K562 (cell line): ENCODE results near the gene RALGPS1. TPM values are rescaled to one million over a fixed set of nuclear protein-coding genes. Genes with fewer than 3 reads are reported as not detected.
A peak's percentile ranks its signal among the peaks of the same experiment; 100 is the strongest.

Source experiments
- ARID2 ChIP-seq: fragments of 450-650 bp; IDR thresholded peaks from 2 replicates; pipeline ENCODE4 v1.6.1; 2017; ENCODE audit warnings: antibody characterized with exemption, mild to moderate bottlenecking
- CBX3 ChIP-seq, 2 experiments: IDR thresholded peaks; 1 replicate in 1 of 2; 2 replicates in 1 of 2; pipeline ENCODE4 v1.6.1; 2012; ENCODE audit warnings: inconsistent platforms in 2 of 2, low read length in 2 of 2, borderline replicate concordance in 1 of 2, control low read depth in 1 of 2
- FOXK2 ChIP-seq, 2 experiments: fragments of 450-650 bp; IDR thresholded peaks in 1 of 2; conservative IDR thresholded peaks in 1 of 2; 2 replicates each; pipeline ENCODE4 v1.6.1; 2016; ENCODE audit warnings: low read depth in 2 of 2, mild to moderate bottlenecking in 1 of 2
- MAX ChIP-seq: sonication (generic); formaldehyde crosslinking; IDR thresholded peaks from 2 replicates; pipeline ENCODE4 v1.9.0; 2022; ENCODE audit warnings: mild to moderate bottlenecking, missing genetic modification reagents
- MTA2 ChIP-seq: fragments of 450-650 bp; IDR thresholded peaks from 2 replicates; pipeline ENCODE4 v1.6.1; 2016; ENCODE audit warnings: low read depth
- REST ChIP-seq, 2 experiments: fragments of 450-650 bp; formaldehyde crosslinking in 1 of 2; IDR thresholded peaks; 2 replicates each; pipeline versions ENCODE4 v1.4.0 to v1.6.1; 2014 to 2020; ENCODE audit warnings: mild to moderate bottlenecking in 2 of 2, borderline replicate concordance in 1 of 2, low read depth in 1 of 2
- SAP30 ChIP-seq: fragments of 200-600 bp; sonication (generic); IDR thresholded peaks from 2 replicates; pipeline ENCODE4 v1.6.1; 2012; ENCODE audit warnings: borderline replicate concordance, low read depth, mild to moderate bottlenecking, moderate library complexity, low read length, control low read depth, inconsistent platforms; ENCODE audit not compliant: insufficient read depth, poor library complexity, severe bottlenecking
- SPI1 ChIP-seq: IDR thresholded peaks from 2 replicates; pipeline ENCODE4 v1.6.1; 2011; ENCODE audit warnings: low read depth, low read length, control low read depth, borderline replicate concordance
- TFAM ChIP-seq: fragments of 250-450 bp; sonication (Bioruptor Pico); conservative IDR thresholded peaks from 2 replicates; pipeline ENCODE4 v1.5.0; 2021; ENCODE audit warnings: mild to moderate bottlenecking, moderate library complexity
- ZNF197 ChIP-seq: fragments of 200-800 bp; sonication (Bioruptor generic); IDR thresholded peaks from 2 replicates; pipeline ENCODE4 v1.6.1; 2016; ENCODE audit warnings: low read depth, missing genetic modification characterization, missing compliant biosample characterization
- ZNF232 ChIP-seq: sonication (generic); formaldehyde crosslinking; IDR thresholded peaks from 2 replicates; pipeline ENCODE4 v1.8.0; 2022; ENCODE audit warnings: mild to moderate bottlenecking, missing genetic modification reagents
- ZNF24 ChIP-seq: fragments of 450-650 bp; IDR thresholded peaks from 2 replicates; pipeline ENCODE4 v1.6.1; 2016
- ZNF395 ChIP-seq: fragments of 200-800 bp; sonication (Bioruptor generic); IDR thresholded peaks from 2 replicates; pipeline ENCODE4 v1.6.1; 2017; ENCODE audit warnings: missing genetic modification characterization, missing compliant biosample characterization
- ZNF431 ChIP-seq: sonication (generic); formaldehyde crosslinking; IDR thresholded peaks from 2 replicates; pipeline ENCODE4 v1.8.0; 2022; ENCODE audit warnings: mild to moderate bottlenecking, missing genetic modification reagents
- ZNF449 ChIP-seq: fragments of 250-450 bp; sonication (Bioruptor Pico); IDR thresholded peaks from 2 replicates; pipeline ENCODE4 v1.8.0; 2022; ENCODE audit warnings: moderate library complexity, mild to moderate bottlenecking, inconsistent platforms
- ZNF589 ChIP-seq: fragments of 200-800 bp; sonication (Bioruptor generic); IDR thresholded peaks from 2 replicates; pipeline ENCODE4 v1.6.1; 2016; ENCODE audit warnings: low read depth, missing genetic modification characterization, missing compliant biosample characterization
- ZNF668 ChIP-seq: fragments of 250-450 bp; sonication (Bioruptor Pico); IDR thresholded peaks from 2 replicates; pipeline ENCODE4 v1.8.0; 2022; ENCODE audit warnings: mild to moderate bottlenecking, inconsistent platforms
- polyA plus RNA-seq, 8 experiments: library from polyadenylated mRNA; depleted of rRNA in 4 of 8; stranded (reverse) in 5 of 8; unstranded in 3 of 8; fragments of >200 nt; fragmentation: Nextera tagmentation in 2 of 8; fragmentation: Illumina TruSeq in 1 of 8; extraction: Ambion mirVana in 2 of 8; extraction: Trizol in 1 of 8; gene quantifications; 2 replicates each; pipeline versions ENCODE4 v1.2.1 to v1.2.3, GENCODE V29; 2011 to 2014; ENCODE audit warnings: inconsistent platforms in 1 of 8, missing spikeins in 1 of 8
- total RNA-seq, 7 experiments: library from RNA; depleted of rRNA in 6 of 7; stranded (reverse); fragments of >200 nt in 6 of 7; fragmentation: Illumina TruSeq in 2 of 7; extraction: Trizol in 2 of 7; gene quantifications; 2 replicates each; pipeline versions ENCODE4 v1.2.1 to v1.2.3, GENCODE V29; 2011 to 2021; ENCODE audit warnings: low replicate concordance in 1 of 7

The RALGPS1 gene
- total and polyA plus RNA-seq, 9 of the 15 experiments (the other 6 are each of a cell fraction or from before 2014, with no cell fraction given) = 0.04 to 2.6 (median 1.5) TPM

- peak; percentile 20; the same call in 1 of the 2 replicates for TF ChIP-seq REST (IDR thresholded peaks at IDR 0.05; ENCODE audit: borderline replicate concordance)
- no peak for TF ChIP-seq REST (CRISPR knock-in tag; IDR thresholded peaks at IDR 0.05; ENCODE audit: low read depth)
- TF ChIP-seq TFAM (CRISPR knock-in tag) = no peak
- peak; percentile 74; the same call in 1 of the 2 replicates for TF ChIP-seq ZNF431
- peak; percentile 98 for TF ChIP-seq MAX (CRISPR knock-in tag)
- TF ChIP-seq ZNF449 = no peak
- peak; percentile 91 for TF ChIP-seq ZNF232 (CRISPR knock-in tag)
- TF ChIP-seq ZNF395 (CRISPR knock-in tag) = peak; percentile 79
- no peak for TF ChIP-seq SPI1
- peak; percentile 96; the same call in 1 of the 2 replicates for TF ChIP-seq ZNF589 (CRISPR knock-in tag)
- TF ChIP-seq ZNF197 (CRISPR knock-in tag) = peak; percentile 88
- peak; percentile 93 to 95 for TF ChIP-seq FOXK2 (conservative IDR thresholded peaks at IDR 0.05 in 1 of 2, IDR thresholded peaks at IDR 0.05 in 1 of 2; ENCODE audit: low read depth in 2 of 2)
- TF ChIP-seq ZNF668 (CRISPR knock-in tag) = peak; percentile 38; the same call in 1 of the 2 replicates
- no peak for TF ChIP-seq MTA2
- no peak for TF ChIP-seq SAP30
- TF ChIP-seq ZNF24 = no peak
- TF ChIP-seq ARID2 = no peak
- TF ChIP-seq CBX3 (IDR thresholded peaks at IDR 0.05; ENCODE audit: borderline replicate concordance in 1 of 2, low read length in 2 of 2) = peak in 1 of 2 experiments; percentile 53; a peak in 1 of 3 replicates
Measured at GRCh38 chr9:127159325-127159801, 244.8 kb downstream of the RALGPS1 start (continued).
